ENCODE data around the gene PPP3CA.
"Not testable (repeated sequence)": the region's sequence is repeated elsewhere in the genome, so short reads cannot be mapped to it uniquely, and the experiment has no call there.

Gene PPP3CA

DNA sequence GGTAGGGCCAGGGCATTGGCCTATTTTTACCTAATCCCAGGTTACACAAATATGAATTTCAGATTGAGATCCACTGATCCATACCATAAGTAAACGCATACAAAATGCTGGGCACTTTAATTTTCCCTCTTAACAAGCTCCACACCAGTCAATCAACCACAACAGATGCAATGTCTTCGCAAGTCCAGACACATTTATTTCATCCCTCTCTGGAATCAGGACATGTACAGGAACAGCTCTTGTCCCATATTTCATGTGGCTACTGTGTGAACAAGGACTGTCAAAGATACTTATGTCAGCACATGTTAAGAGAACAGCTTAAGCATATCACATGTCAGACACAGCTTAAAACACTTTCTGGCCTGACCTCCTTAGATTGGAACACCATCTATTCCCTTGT, 145.9 kb downstream of the PPP3CA start:
- no peak for DNase-seq

- no peak for DNase-seq
Observed at GRCh38 chr4:101200561-101200960, 146.8 kb downstream of the PPP3CA start.

DNA sequence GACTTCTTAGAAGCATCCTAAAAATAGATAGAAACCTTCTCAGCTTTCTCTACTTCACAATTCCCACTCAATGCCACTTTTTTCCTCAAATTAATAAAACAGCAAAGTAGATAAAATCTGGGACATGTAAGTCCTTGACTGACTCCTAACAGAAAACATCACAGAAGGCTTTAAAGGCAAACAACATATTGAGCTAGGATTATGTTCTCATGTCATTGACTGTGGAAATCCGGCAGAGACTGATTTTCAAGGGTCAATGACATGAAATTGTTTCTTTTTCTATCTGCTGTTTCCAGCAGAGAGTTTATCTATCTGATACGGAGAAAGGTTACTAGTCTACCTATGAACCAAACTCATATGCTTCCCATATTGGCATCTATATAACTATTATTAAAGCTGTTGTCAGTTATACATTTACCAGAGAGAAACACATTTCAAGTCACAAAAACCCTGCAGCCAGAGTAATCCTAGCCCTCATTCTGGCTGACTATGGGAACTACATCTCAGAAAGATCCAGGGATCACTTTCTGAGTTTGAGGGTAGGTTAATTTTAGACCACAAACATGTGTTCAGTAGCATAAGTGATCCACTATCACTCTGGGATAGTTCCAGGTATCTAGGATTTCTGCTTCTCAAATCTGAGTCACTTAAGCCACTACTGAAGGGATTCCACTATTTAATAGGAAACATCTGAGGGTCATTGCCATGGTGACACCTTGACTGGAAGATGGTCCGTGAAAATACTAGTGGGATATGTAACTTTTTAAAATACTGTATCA, 147.6 kb downstream of the PPP3CA start:
- DNase-seq, result no peak

DNA sequence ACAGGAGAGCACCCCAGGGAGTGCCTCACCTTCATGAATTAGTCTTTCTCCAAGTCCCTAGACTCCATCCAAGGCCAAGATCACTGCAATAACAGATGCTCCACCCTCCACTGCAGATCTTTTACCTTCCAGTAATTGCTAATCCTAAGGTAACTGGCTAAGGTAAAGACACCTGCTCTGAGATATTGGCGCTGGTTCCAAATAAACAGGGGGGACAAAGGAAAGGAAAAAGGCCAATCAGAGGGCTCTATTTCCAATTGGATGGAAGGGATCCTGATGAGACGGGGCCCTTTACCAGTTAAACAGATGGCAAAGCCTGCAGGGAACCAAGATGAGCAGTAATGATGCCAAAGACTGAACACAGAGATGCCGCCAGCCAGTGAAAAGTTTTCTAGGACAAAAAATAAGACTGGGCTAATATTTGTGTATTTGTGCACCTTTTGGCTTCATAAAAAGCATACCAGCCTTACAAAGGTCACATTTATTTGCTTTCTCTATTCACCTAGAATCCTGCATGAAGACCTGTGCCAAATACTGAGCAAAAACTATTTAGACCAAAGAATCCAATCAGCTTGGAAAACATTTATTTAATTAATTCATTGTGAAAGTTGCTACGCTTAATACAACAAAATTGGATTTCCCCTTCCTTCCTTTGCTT, 148.5 kb downstream of the PPP3CA start:
- no peak for DNase-seq

GRCh38 chr4:101197350-101197749, 150.0 kb downstream of the PPP3CA start:
- no peak for DNase-seq

DNA sequence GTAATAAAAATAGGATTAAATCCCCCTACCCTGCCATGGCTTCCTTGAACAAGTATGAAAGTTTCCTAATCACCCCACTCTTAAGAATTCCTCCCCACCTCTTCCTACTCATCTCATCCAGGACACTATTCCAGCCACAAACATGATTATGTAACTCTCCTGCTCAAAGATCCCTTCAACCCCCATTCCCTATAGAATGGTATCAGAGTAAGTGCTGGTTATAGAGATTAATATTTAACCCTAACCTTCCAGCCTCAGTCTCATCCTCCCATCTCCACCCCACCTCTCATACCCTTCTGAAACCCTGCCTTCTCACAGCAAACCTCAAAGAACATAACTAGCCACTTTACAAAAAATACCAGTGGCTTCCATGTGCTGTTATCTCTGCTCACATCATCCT, 155.1 kb downstream of the PPP3CA start:
- no peak for DNase-seq

DNA sequence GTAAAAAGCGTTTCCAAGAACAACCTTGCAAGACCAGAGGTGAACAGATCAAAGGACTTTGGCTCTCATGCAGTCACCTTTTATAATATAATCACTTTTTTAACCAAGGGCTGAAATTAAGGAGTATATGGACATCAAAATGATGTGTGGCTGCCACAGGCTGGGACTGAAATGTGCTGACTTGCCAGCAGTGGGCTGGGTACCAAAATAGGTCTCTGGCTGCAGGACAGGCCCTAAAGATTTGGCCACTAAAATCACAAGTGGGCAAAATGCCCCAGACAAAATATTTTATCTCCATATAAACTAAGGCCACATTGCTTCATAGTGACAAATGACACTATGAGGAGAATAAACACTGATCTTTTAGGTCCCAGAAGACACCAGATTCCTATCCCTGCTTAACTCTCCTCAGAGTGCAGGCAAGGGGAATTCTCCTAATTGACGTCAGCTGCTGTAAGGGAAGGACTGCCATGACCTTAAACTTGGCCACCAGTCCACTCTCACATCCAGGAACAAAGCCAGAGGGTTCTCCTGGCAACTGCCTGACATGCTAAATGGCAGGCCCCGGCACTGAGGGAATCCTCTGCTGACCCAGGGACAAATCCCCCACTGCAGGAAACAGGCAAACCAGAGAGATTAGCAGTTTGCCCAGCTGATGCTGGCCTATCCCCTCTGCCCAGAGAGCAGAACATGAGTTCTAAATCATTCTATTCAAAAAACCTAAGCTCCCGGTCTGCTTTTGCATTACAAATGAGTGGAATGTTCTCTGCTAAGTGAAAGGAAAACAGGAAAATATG, 155.8 kb downstream of the PPP3CA start:
- no peak for DNase-seq

DNA sequence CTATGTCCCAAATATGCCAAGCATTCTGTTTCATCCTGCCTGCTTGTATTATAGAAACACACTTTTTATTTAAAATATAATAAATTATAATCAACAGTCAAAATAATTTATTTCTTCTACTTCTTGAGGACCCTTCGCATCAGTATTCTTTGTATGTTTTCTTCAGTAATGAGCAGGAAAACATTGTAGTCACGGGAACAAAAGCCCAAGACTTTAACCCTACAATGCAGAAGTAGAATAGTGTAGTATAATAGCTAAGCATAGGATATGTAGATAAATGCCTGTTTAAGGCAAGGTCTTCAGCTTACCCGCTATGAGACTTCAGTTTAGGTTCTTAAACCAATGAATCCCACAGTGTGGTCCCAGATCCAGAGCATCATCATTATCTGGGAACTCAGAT, 156.6 kb downstream of the PPP3CA start:
- no peak for DNase-seq

DNA sequence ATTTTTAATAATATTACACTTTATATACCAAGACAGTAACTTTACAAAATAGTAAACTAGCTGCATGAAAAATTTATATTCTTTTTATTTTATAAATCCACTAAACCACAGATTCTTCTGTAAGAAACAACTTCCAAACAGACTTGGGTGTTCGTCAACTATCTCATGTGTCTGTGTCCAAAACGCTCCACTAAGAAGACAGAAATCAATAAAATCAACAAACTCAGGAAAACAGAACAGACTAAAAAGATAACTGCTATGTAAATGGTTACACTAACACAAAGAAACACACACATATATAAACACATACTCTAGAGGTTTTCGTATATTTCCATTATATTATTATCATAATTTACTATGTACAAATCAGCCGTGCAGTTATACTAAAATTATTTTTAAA, 158.4 kb downstream of the PPP3CA start:
- no peak for DNase-seq

GRCh38 chr4:101187841-101188240, 159.5 kb downstream of the PPP3CA start:
- DNase-seq, result no peak

DNA sequence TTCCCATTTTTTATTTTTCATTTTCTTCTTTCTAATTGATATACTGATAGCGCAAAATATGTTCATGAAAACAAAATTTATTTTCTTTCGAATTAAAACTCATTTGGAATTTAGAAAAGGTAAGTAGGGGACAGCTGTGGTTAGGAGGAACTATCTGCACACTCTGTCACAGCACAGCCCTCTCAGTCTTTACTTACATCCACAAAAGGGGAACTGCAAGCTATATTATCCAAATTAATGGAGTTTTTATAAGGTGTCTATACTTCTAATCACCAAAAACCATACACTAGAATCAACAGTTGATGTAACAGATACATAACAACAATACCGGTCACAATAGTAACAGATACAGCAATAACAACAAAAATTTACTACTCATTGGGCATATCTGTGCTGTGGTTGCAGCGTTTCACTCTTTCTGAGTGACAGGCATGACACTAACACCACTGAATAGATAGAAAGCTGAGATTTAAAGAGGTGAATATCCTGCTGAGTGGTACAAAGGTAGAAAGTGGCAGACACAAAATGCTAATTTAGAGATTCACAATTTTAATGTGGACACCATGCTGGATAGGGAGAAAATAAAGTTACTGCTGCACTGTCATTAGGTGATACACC, 160.7 kb downstream of the PPP3CA start:
- DNase-seq, result no peak

- no peak for DNase-seq
Observed at GRCh38 chr4:101184668-101185067, 162.7 kb downstream of the PPP3CA start.

GRCh38 chr4:101183666-101184373, 163.5 kb downstream of the PPP3CA start:
- DNase-seq, result no peak

GRCh38 chr4:101183221-101183620, 164.1 kb downstream of the PPP3CA start:
- DNase-seq, result no peak

- DNase-seq, result not testable (repeated sequence)
Observed at GRCh38 chr4:101182688-101183087, 164.6 kb downstream of the PPP3CA start.

- DNase-seq, result no peak
Observed at GRCh38 chr4:101178731-101179130, 168.6 kb downstream of the PPP3CA start.

DNA sequence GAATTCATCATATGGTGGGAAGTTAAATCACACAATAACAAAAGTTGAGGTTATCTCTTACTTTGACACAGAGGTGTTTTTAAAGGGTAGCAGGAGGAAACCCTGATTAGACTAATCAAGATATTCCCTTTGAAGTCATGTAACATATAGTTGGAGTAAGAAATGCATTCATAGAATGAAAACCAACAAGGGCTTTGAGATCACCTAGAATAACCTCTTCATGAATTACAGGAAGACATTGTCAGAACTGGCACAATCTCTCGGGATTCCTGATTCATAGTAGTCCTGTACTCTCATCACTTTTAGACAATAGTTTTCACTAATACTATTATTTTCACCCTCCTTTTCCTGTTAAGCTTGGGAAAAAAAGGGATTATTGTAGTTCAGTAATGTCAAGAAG, 170.2 kb downstream of the PPP3CA start:
- no peak for DNase-seq

GRCh38 chr4:101175896-101176676, 171.2 kb downstream of the PPP3CA start:
- no peak for DNase-seq

GRCh38 chr4:101174679-101175345, 172.5 kb downstream of the PPP3CA start:
- DNase-seq, result no peak

DNA sequence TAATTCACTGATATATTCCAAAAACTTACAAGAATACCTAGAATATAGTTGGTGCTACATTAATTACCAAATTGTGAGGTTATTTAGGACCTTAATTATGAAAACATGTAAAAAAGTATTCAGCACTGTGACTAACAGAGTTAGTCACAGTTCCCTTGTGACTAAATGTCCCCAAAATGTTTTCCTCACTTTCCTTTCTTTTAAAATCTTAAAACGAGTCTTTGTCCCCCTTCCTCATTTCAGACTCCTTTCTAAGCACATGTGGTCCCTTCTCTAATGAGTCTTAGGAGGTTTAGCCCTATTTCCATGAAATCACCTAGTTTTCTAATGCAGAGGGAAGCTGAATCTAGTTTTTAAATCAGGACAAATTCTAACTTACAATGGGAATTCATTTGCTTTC, 175.0 kb downstream of the PPP3CA start:
- DNase-seq, result no peak

GRCh38 chr4:101171747-101172146, 175.6 kb downstream of the PPP3CA start:
- no peak for DNase-seq
